Measurements from ENCODE around the gene CALN1. TPM values are rescaled to one million over a fixed set of nuclear protein-coding genes. Genes with fewer than 3 reads are reported as not detected.

Gene CALN1
- total RNA-seq, 1 experiment from 2014 or later = 0.05 TPM

GRCh38 chr7:71905821-71906220, 506.3 kb downstream of the CALN1 start:
- H3K9me3 ChIP-seq (ENCODE audit: control insufficient read depth, insufficient read depth, low read depth, low read length) = no peaks in the 10 kb centered on the region
- no peaks in the 10 kb centered on the region for H3K27me3 ChIP-seq (ENCODE audit: control insufficient read depth, insufficient read depth, low read length)
- no peaks in the 10 kb centered on the region for H3K36me3 ChIP-seq (ENCODE audit: control insufficient read depth, insufficient read depth, low read length)
- ATAC-seq (no peak), DNase-seq (ENCODE audit: low read depth, low spot score) (no peak)
- H3K4me3 ChIP-seq (ENCODE audit: low read depth in 2 of 2, low read length in 2 of 2) = no peak overlapping the region
- no peaks in the 10 kb centered on the region for H3K4me1 ChIP-seq (ENCODE audit: control insufficient read depth, insufficient read depth, low read length)
- no peak overlapping the region for H3K27ac ChIP-seq (ENCODE audit: low read length)
- BruUV-seq (replicated peaks) = no TSS peak
- in situ Hi-C loops (cut with HindIII; ENCODE audit: low pct_unique_long_range_greater_than_20kb, low sequenced_read_pairs) (no loop called here), intact Hi-C loops (cut with micrococcal nuclease; ENCODE audit: unreplicated experiment) (no loop called here)
- POLR2A ChIA-PET = no interaction called here
- CTCF ChIA-PET = no interaction called here
- TF ChIP-seq SIN3A (IDR thresholded peaks at IDR 0.05; ENCODE audit: borderline replicate concordance, insufficient read depth, low read depth, low read length) (no peak), REST (IDR thresholded peaks at IDR 0.05; ENCODE audit: insufficient read depth in 1 of 2, low read depth in 2 of 2, low read length in 1 of 2) (no peak), POLR2AphosphoS5 (IDR thresholded peaks at IDR 0.05; ENCODE audit: low read depth, low read length) (no peak), TCF7L2 (IDR thresholded peaks at IDR 0.05; ENCODE audit: low read depth, low read length) (no peak), CTCF (IDR thresholded peaks at IDR 0.05) (no peak)

GRCh38 chr7:71904484-71904883, 507.7 kb downstream of the CALN1 start:
- no peak overlapping the region for H3K4me3 ChIP-seq (ENCODE audit: low read depth in 2 of 2, low read length in 2 of 2)
- no peaks in the 10 kb centered on the region for H3K4me1 ChIP-seq (ENCODE audit: control insufficient read depth, insufficient read depth, low read length)
- no peaks in the 10 kb centered on the region for H3K36me3 ChIP-seq (ENCODE audit: control insufficient read depth, insufficient read depth, low read length)
- DNase-seq (ENCODE audit: low read depth, low spot score) (no peak), ATAC-seq (no peak)
- H3K27me3 ChIP-seq (ENCODE audit: control insufficient read depth, insufficient read depth, low read length) = no peaks in the 10 kb centered on the region
- no peaks in the 10 kb centered on the region for H3K9me3 ChIP-seq (ENCODE audit: control insufficient read depth, insufficient read depth, low read depth, low read length)
- CTCF ChIA-PET = no interaction called here
- no peak overlapping the region for H3K27ac ChIP-seq (ENCODE audit: low read length)
- no peak for TF ChIP-seq CTCF (IDR thresholded peaks at IDR 0.05)
- TF ChIP-seq SIN3A (IDR thresholded peaks at IDR 0.05; ENCODE audit: borderline replicate concordance, insufficient read depth, low read depth, low read length) = no peak
- no peak for TF ChIP-seq REST (IDR thresholded peaks at IDR 0.05; ENCODE audit: insufficient read depth in 1 of 2, low read depth in 2 of 2, low read length in 1 of 2)
- intact Hi-C loops (cut with micrococcal nuclease; ENCODE audit: unreplicated experiment) (no loop called here), in situ Hi-C loops (cut with HindIII; ENCODE audit: low pct_unique_long_range_greater_than_20kb, low sequenced_read_pairs) (no loop called here)
- BruUV-seq (replicated peaks) = no TSS peak
- POLR2A ChIA-PET = no interaction called here

Measured in Panc1 (cell line).